HepG2 (cell line): ENCODE data around the gene TBC1D19. TPM values are rescaled to one million over a fixed set of nuclear protein-coding genes. Genes with fewer than 3 reads are reported as not detected.

Experiments used
- ARNTL ChIP-seq: sonication (generic); formaldehyde crosslinking; IDR thresholded peaks from 2 replicates; pipeline ENCODE4 v1.4.0; 2020; ENCODE audit warnings: mild to moderate bottlenecking, missing genetic modification reagents
- EP300 ChIP-seq, 3 experiments: sonication (generic) in 1 of 3; formaldehyde crosslinking in 1 of 3; IDR thresholded peaks; 2 replicates each; pipeline versions ENCODE4 v1.5.1 to v1.6.1; 2011 to 2020; ENCODE audit warnings: low read depth in 2 of 3, low read length in 2 of 3, borderline replicate concordance in 1 of 3, improper control_type of control experiment in 1 of 3, mild to moderate bottlenecking in 1 of 3, missing genetic modification reagents in 1 of 3, moderate library complexity in 1 of 3
- GATAD1 ChIP-seq: IDR thresholded peaks from 2 replicates; pipeline ENCODE4 v1.6.1; 2016; ENCODE audit warnings: missing genetic modification reagents, missing compliant biosample characterization
- HBP1 ChIP-seq: IDR thresholded peaks from 2 replicates; pipeline ENCODE4 v1.6.1; 2016; ENCODE audit warnings: low read depth, control low read depth
- IRX3 ChIP-seq: sonication (generic); formaldehyde crosslinking; IDR thresholded peaks from 2 replicates; pipeline ENCODE4 v1.8.1; 2023; ENCODE audit warnings: mild to moderate bottlenecking, low read depth, missing genetic modification reagents, borderline replicate concordance
- LRRFIP1 ChIP-seq: sonication (generic); formaldehyde crosslinking; conservative IDR thresholded peaks from 2 replicates; pipeline ENCODE4 v1.4.0; 2020; ENCODE audit warnings: missing genetic modification reagents
- MATR3 ChIP-seq: sonication (generic); formaldehyde crosslinking; IDR thresholded peaks from 2 replicates; pipeline ENCODE4 v1.4.0; 2020; ENCODE audit warnings: missing genetic modification reagents
- MTF2 ChIP-seq: sonication (generic); formaldehyde crosslinking; IDR thresholded peaks from 2 replicates; pipeline ENCODE4 v1.5.0; 2020; ENCODE audit warnings: missing genetic modification reagents, borderline replicate concordance
- NAIF1 ChIP-seq: sonication (generic); formaldehyde crosslinking; IDR thresholded peaks from 2 replicates; pipeline ENCODE4 v1.5.0; 2020; ENCODE audit warnings: mild to moderate bottlenecking, missing genetic modification reagents, borderline replicate concordance
- NCOA5 ChIP-seq: sonication (generic); formaldehyde crosslinking; IDR thresholded peaks from 2 replicates; pipeline ENCODE4 v1.4.0; 2020; ENCODE audit warnings: missing genetic modification reagents
- NFKBIZ ChIP-seq: IDR thresholded peaks from 2 replicates; pipeline ENCODE4 v1.6.1; 2018; ENCODE audit warnings: missing genetic modification reagents, missing compliant biosample characterization
- PBX2 ChIP-seq: IDR thresholded peaks from 2 replicates; pipeline ENCODE4 v1.6.1; 2016; ENCODE audit warnings: control low read depth
- SRSF9 ChIP-seq: fragments of 200-400 bp; formaldehyde crosslinking; IDR thresholded peaks from 2 replicates; pipeline ENCODE4 v1.6.1; 2018; ENCODE audit warnings: borderline replicate concordance, mild to moderate bottlenecking, low read depth, low read length; ENCODE audit not compliant: insufficient read depth, poor library complexity, severe bottlenecking
- STAG1 ChIP-seq: sonication (generic); formaldehyde crosslinking; IDR thresholded peaks from 2 replicates; pipeline ENCODE4 v1.4.0; 2020; ENCODE audit warnings: missing genetic modification reagents
- TBX3 ChIP-seq: fragments of 450-650 bp; IDR thresholded peaks from 2 replicates; pipeline ENCODE4 v1.6.1; 2017; ENCODE audit warnings: antibody characterized with exemption, mild to moderate bottlenecking, inconsistent platforms, borderline replicate concordance
- ZKSCAN5 ChIP-seq: sonication (generic); formaldehyde crosslinking; IDR thresholded peaks from 2 replicates; pipeline ENCODE4 v1.5.1; 2020; ENCODE audit warnings: mild to moderate bottlenecking, missing genetic modification reagents
- ZNF232 ChIP-seq: sonication (generic); formaldehyde crosslinking; IDR thresholded peaks from 2 replicates; pipeline ENCODE4 v1.4.0; 2020; ENCODE audit warnings: missing genetic modification reagents, borderline replicate concordance
- ZNF30 ChIP-seq: sonication (generic); formaldehyde crosslinking; IDR thresholded peaks from 2 replicates; pipeline ENCODE4 v1.5.0; 2020; ENCODE audit warnings: mild to moderate bottlenecking, missing genetic modification reagents
- ZNF512B ChIP-seq: sonication (generic); formaldehyde crosslinking; IDR thresholded peaks from 2 replicates; pipeline ENCODE4 v1.5.1; 2020; ENCODE audit warnings: missing genetic modification reagents, mild to moderate bottlenecking, borderline replicate concordance
- ZNF75D ChIP-seq: sonication (generic); formaldehyde crosslinking; IDR thresholded peaks from 2 replicates; pipeline ENCODE4 v1.8.1; 2023; ENCODE audit warnings: missing genetic modification reagents, mild to moderate bottlenecking, borderline replicate concordance
- polyA plus RNA-seq, 8 experiments: library from polyadenylated mRNA; depleted of rRNA in 3 of 8; stranded (reverse) in 7 of 8; unstranded in 1 of 8; fragments of >200 nt; fragmentation: Illumina TruSeq in 4 of 8; extraction: Trizol in 4 of 8; gene quantifications; 2 replicates each; pipeline versions ENCODE4 v1.2.1 to v1.2.3, GENCODE V29; 2011 to 2016; ENCODE audit warnings: low read depth in 4 of 8, missing spikeins in 1 of 8, mixed read lengths in 1 of 8; ENCODE audit not compliant: insufficient read depth in 1 of 8
- total RNA-seq, 5 experiments: library from RNA; depleted of rRNA; stranded (reverse); fragments of >200 nt; fragmentation: Illumina TruSeq; extraction: Trizol; gene quantifications; 2 replicates each; pipeline ENCODE4 v1.2.3, GENCODE V29; 2016; ENCODE audit warnings: low read depth in 1 of 5

TBC1D19 gene
- total and polyA plus RNA-seq, 2 of the 13 experiments (the other 11 are each of a cell fraction or from before 2014, with no cell fraction given), result 1.6 to 3.5 TPM

- TF ChIP-seq HBP1 (CRISPR knock-in tag) (peak; percentile 97), NCOA5 (CRISPR knock-in tag) (no peak), SRSF9 (no peak), PBX2 (no peak), ZNF512B (CRISPR knock-in tag) (peak; percentile 94; the same call in 1 of the 2 replicates), ZNF232 (CRISPR knock-in tag) (no peak), GATAD1 (CRISPR knock-in tag) (peak; percentile 97), ZKSCAN5 (CRISPR knock-in tag) (no peak), NFKBIZ (CRISPR knock-in tag) (0 out of 2 replicates have a peak, but pooled peaks have one; percentile 70), ZNF30 (no peak), TBX3 (peak; percentile 63; the same call in 1 of the 2 replicates), IRX3 (0 out of 2 replicates have a peak, but pooled peaks have one; percentile 29), ARNTL (CRISPR knock-in tag) (0 out of 2 replicates have a peak, but pooled peaks have one; percentile 60), EP300 (IDR thresholded peaks at IDR 0.05; ENCODE audit: low read depth in 2 of 2, low read length in 2 of 2) (0 out of 4 replicates have a peak, but pooled peaks of 1 of the 2 experiments have one; percentile 21), EP300 (CRISPR knock-in tag; IDR thresholded peaks at IDR 0.05; ENCODE audit: borderline replicate concordance) (no peak), MATR3 (CRISPR knock-in tag) (no peak), MTF2 (CRISPR knock-in tag) (peak; percentile 93), LRRFIP1 (no peak), ZNF75D (CRISPR knock-in tag) (0 out of 2 replicates have a peak, but pooled peaks have one; percentile 16), NAIF1 (peak; percentile 67; the same call in 1 of the 2 replicates), STAG1 (peak; percentile 31; the same call in 1 of the 2 replicates)
These were observed at the start of gene TBC1D19 (continued) for GRCh38 chr4:26583865-26584652.
